Retina (tissue), 1 donor: ENCODE results near the gene RORB.
"Not testable (repeated sequence)": the region's sequence is repeated elsewhere in the genome, so short reads cannot be mapped to it uniquely, and the experiment has no call there.

Experiments used
- DNase-seq: peaks from one replicate; pipeline ENCODE4 v3.0.0-alpha.2; 2016

Gene RORB

DNA sequence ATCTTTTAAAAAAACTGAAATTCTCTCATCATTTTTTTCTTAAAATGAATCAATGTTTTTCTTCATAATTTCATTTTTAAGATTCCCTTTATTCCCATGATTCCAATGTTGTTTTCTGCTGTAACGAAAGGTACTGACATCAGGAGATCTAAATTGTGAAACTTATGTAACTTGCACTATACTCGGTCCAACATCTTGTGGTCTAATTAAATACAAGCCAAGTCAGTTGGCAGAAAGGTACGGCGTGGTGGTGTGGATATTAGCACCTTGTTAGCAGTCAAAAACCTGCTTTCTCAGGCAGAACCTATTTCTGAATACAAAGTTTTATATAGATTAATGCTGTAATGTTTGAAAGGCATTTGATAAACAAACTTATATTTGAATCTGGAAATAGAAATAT is 20.1 kb downstream of the RORB start:
- no peak for DNase-seq

- no peak for DNase-seq
Measured at GRCh38 chr9:74519419-74519818, 22.3 kb downstream of the RORB start.

- no peak for DNase-seq
Measured at GRCh38 chr9:74521009-74521408, 23.9 kb downstream of the RORB start.

DNA sequence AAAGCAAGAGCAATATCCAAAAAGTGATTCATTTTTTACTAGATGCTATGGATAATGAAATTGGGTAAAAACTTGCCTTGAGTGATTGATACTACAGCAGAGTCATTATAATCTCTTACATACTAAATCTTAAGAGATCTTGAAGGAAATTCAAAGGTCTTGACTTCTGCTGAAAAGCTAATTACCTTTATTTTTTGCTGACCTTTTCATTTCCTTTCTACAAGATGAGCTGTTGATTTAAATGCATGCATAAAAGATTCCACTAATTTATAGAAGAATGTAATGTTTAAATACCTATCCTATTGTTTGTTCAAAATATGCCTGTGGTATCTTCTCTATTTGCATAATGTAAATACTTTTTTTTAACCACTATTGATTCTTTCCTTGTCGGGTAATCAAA is 27.2 kb downstream of the RORB start:
- DNase-seq, result no peak

GRCh38 chr9:74526215-74526614 is 29.1 kb downstream of the RORB start:
- DNase-seq, result no peak

DNA sequence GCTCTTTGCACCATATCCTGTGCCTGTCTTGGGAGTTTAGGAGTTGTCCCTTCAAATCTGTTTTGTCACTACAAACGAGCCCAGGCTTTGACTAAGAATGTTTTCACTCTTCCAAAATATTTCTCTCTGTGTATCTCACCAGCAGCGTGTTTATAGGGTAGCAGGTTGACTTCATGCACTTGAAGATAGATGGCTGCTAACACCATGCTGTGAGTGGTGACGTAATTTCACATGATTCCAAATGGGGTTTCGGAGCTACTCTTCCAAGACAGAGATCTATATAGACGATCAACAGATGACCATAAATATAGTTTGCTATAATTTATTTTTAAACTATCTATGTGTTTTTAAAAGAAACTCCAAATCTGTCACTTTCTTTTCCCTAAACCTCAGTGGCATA is 30.6 kb downstream of the RORB start:
- no peak for DNase-seq

DNA sequence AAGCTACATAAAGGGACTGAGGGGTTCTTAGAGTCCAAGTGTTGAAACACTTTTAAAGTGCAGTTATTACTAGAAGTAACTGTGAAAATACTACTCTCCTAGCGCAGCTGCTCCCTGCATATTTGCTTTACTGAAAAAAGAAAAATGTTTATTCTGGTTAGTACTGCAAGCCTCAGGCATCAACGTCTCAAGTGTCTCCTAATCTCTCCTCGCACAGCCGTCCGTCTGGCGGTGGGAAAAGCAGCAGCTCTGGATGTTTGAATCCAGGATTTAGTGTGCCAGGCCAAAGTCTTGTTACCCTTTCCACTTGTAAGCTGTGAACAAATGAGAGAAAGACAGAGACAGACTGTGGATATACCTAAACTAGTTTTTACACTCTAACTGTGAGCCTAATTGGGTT is 31.1 kb downstream of the RORB start:
- DNase-seq, result no peak

DNA sequence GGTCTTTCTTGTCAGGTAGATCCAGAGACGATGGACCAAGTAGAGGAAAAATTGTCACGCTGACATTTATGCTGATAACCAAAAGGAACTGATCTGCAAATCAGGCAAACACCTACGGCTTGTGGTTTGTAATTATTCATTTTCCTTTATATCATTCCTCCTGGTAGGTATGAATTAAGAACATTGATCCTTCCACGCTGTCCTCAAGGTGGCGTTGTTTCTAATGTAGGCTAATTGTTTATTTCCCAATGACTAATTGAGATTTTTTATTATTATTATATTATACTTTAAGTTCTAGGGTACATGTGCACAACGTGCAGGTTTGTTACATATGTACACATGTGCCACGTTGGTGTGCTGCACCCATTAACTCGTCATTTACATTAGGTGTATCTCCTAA is 33.3 kb downstream of the RORB start:
- DNase-seq, result not testable (repeated sequence)

DNA sequence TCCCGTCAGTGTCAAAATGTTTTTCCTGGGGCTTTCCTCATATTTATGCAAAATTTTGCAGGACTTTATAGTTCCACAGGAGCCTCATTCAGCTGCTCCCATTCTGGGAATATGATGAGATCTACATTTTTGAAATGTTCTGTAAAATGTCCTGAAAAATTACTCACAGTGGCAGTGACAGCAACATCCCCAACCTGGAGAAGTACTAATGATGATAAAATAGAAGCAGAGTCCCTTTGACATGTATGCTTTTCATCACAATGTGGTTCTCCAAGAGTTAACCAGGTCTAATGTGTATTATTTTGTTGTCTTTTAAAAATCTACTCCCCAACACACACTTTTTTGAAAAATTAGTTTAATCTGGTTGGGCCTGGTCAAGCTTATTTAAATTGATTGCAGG is 36.1 kb downstream of the RORB start:
- DNase-seq, result no peak

- peak; percentile 52 for DNase-seq
Measured at GRCh38 chr9:74534841-74535240, 37.7 kb downstream of the RORB start.

- no peak for DNase-seq
Measured at GRCh38 chr9:74543145-74543544, 46.0 kb downstream of the RORB start.

- DNase-seq, result no peak
Measured at GRCh38 chr9:74551266-74551665, 54.1 kb downstream of the RORB start.

GRCh38 chr9:74554751-74555419 is 57.8 kb downstream of the RORB start:
- DNase-seq, result no peak

- no peak for DNase-seq
Measured at GRCh38 chr9:74555565-74555964, 58.4 kb downstream of the RORB start.

DNA sequence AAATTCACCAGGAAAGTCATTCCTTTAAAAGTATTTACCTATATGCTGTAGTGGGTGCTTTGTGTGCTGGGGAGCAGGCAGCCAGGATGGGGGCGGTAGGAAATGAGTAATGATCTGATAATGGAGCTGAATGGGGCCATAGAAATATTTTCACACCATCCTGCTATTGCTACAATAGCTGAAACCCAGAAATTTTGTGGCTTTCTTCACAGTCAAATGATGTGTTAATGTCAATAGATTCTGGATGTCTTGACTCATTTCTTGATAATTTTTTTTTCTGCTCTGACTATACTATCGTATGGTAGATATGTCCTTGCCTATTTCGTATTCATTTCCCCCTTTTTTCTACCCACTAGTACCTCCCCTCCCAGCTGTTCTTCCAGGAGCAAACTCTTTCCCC is 59.5 kb downstream of the RORB start:
- DNase-seq, result no peak

DNA sequence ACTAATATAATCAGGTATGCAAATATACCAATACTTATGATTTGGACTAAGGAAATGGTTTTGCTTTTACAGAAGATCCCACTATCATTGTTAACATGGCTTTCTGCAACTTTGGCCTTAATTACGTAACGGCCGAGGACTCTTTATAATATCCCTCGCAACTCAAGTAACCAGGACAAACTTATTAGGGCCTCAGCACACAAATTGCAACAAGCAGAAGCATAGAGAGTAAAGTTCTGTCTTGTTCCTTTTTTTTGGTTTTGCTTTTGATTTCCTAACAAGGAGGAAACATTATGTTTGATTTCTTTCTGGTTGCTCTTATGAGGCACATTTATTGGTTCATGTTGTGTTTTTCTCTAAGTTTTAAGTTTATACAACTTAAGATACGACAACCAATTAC is 60.4 kb downstream of the RORB start:
- DNase-seq, result no peak

DNA sequence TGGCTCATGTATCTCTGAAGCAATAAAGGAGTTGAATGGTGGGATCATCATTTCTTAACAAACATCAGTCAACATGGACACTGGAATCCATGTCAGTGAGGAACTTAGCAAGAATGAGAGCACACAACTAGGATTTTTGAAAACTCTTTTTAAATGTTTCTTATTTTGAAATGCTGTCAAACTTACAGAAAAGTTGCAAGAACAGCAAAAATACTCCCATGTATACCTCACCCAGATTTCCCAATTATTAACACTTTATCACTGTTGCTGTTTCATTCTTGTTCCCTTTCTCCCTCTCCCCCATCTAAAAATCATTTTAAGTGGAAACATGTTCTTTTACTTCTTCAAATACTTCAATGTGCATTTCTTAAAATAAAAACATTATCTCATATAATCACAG is 65.5 kb downstream of the RORB start:
- no peak for DNase-seq

DNA sequence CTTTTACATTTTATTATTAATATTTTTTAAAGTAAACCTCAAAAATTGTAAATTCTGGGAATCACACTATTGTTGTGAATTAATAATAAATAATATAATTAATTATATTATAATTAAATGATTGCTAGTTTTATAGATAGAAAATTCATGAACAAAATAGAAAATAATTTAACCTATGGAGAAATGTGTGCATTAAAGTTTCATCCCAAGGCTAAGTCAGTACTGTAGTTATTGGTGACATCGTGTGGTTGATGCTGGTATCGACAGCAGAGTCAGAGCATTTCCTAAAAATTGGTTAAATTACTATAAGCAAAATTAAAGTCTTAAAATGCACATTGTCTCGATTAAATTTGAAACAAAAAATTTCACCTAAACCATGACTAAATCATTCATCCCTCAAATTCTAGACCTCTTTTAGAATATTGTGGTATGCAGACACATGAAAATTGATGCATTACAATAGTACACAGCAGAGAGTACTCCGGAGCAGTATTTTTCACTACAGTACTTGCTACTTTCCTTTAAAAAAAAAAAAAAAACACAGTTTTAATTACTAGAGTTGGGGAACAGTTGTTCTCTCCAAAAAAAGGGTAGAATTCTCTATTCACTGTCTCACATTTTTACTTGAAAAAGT is 73.9 kb downstream of the RORB start:
- DNase-seq, result no peak

- peak; percentile 72 for DNase-seq
Measured at GRCh38 chr9:74573640-74574191, 76.6 kb downstream of the RORB start.

GRCh38 chr9:74576176-74576575 is 79.0 kb downstream of the RORB start:
- DNase-seq, result no peak

DNA sequence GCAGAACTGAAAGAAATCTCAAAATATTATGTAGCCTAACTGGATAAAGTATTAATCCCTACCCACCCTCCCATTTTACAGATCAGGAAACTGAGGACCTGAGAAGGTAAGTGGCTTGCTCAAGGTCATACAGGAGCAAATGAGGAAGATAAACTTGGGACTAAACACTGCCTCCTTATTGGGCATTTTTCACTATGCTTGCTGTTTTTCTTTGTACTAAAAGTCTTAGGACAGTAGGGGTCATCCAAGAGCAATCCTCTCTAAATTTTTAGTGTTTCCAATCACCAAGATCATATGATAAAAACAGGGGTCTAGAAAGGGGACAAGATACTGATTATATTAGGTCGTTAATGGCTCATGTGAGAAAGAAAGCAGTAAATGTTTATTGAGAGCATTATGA is 80.8 kb downstream of the RORB start:
- DNase-seq, result no peak

GRCh38 chr9:74589576-74589975 is 92.4 kb downstream of the RORB start:
- DNase-seq, result no peak

- DNase-seq, result no peak
Measured at GRCh38 chr9:74595286-74595685, 98.2 kb downstream of the RORB start.

- no peak for DNase-seq
Measured at GRCh38 chr9:74598874-74599273, 101.7 kb downstream of the RORB start.
